Lower lobe of right lung (tissue), 2 donors: ENCODE measurements around the gene DNAH12. TPM values are rescaled to one million over a fixed set of nuclear protein-coding genes. Genes with fewer than 3 reads are reported as not detected.
A peak's percentile ranks its signal among the peaks of the same experiment; 100 is the strongest.

Experiments used
- ATAC-seq, 2 donors: fragments of 200-7000 bp; cut with Tn5 transposase; one replicate each; pipeline ENCODE4 v1.9.1; 2020 to 2022; ENCODE audit warnings: mild to moderate bottlenecking in 2 of 2, moderate library complexity in 2 of 2
- DNase-seq: peaks from one replicate; pipeline ENCODE4 v3.0.0-alpha.2; 2020
- H3K27ac ChIP-seq: fragments of 200-600 bp; one replicate; pipeline ENCODE4 v1.8.0; 2022
- H3K27me3 ChIP-seq: fragments of 200-600 bp; one replicate; pipeline ENCODE4 v1.8.0; 2022; ENCODE audit warnings: low read depth
- H3K36me3 ChIP-seq: fragments of 200-600 bp; one replicate; pipeline ENCODE4 v1.8.0; 2022; ENCODE audit warnings: mild to moderate bottlenecking
- H3K4me1 ChIP-seq: fragments of 200-600 bp; one replicate; pipeline ENCODE4 v1.8.0; 2022
- H3K4me3 ChIP-seq: fragments of 200-600 bp; one replicate; pipeline ENCODE4 v1.8.0; 2022; ENCODE audit warnings: mild to moderate bottlenecking
- H3K9me3 ChIP-seq: fragments of 200-600 bp; one replicate; pipeline ENCODE4 v1.8.0; 2022
- CTCF ChIP-seq: fragments of 200-600 bp; IDR thresholded peaks from one replicate; pipeline ENCODE4 v1.8.0; 2022; ENCODE audit warnings: antibody characterized with exemption, mild to moderate bottlenecking
- intact Hi-C: fragments of 100-400 bp; cut with DNase I; formaldehyde crosslinking; loops from one replicate; pipeline ENCODE4 v1.11.0; 2022
- total RNA-seq: library from RNA; stranded (reverse); fragmentation: NEBNext Ultra II Directional; extraction: Animal tissue kit (Norgen Biotek cat#: 25700); gene quantifications from one replicate; pipeline ENCODE4 v1.2.1, GENCODE V29; 2021
- donor health status: DM: no; HTN: yes; CAD: no; lungs with severe emphysema.

DNAH12 gene
- total RNA-seq, 1 donor from 2014 or later, result 11.2 TPM

- ATAC-seq, result no peak
- Histone ChIP-seq H3K4me3 (no peak overlapping the region), H3K36me3 (peaks cover 58% of the 10 kb centered on the region), H3K9me3 (no peaks in the 10 kb centered on the region), H3K27ac (no peak overlapping the region), H3K27me3 (no peaks in the 10 kb centered on the region), H3K4me1 (peaks cover 50% of the 10 kb centered on the region)
- no peak for DNase-seq
- intact Hi-C loops, result no loop called here
- TF ChIP-seq CTCF, result no peak
Observed at GRCh38 chr3:57583544-57583943, 39.4 kb upstream of the DNAH12 start.

- DNase-seq, result no peak
- H3K4me3 ChIP-seq, result no peak overlapping the region
- TF ChIP-seq CTCF, result no peak
- ATAC-seq, result peak; percentile 26 to 46
- no peaks in the 10 kb centered on the region for H3K27me3 ChIP-seq
- peaks cover 45% of the 10 kb centered on the region for H3K4me1 ChIP-seq
- peaks cover 64% of the 10 kb centered on the region for H3K36me3 ChIP-seq
- H3K9me3 ChIP-seq, result no peaks in the 10 kb centered on the region
- no peak overlapping the region for H3K27ac ChIP-seq
- intact Hi-C loops, result no loop called here
Observed at GRCh38 chr3:57582474-57583168, 38.5 kb upstream of the DNAH12 start.

GRCh38 chr3:57577801-57578200 is 33.7 kb upstream of the DNAH12 start:
- Histone ChIP-seq H3K4me3 (no peak overlapping the region), H3K27me3 (no peaks in the 10 kb centered on the region), H3K9me3 (no peaks in the 10 kb centered on the region), H3K27ac (no peak overlapping the region), H3K4me1 (peaks cover 17% of the 10 kb centered on the region), H3K36me3 (peaks cover 90% of the 10 kb centered on the region)
- intact Hi-C loops, result no loop called here
- ATAC-seq (no peak), DNase-seq (no peak)
- no peak for TF ChIP-seq CTCF

GRCh38 chr3:57575966-57576626 is 32.0 kb upstream of the DNAH12 start:
- H3K27me3 ChIP-seq, result no peaks in the 10 kb centered on the region
- H3K27ac ChIP-seq, result no peak overlapping the region
- TF ChIP-seq CTCF, result no peak
- ATAC-seq (no peak), DNase-seq (no peak)
- peaks cover 91% of the 10 kb centered on the region for H3K36me3 ChIP-seq
- H3K4me1 ChIP-seq, result peaks cover 3% of the 10 kb centered on the region
- no peak overlapping the region for H3K4me3 ChIP-seq
- intact Hi-C loops, result no loop called here
- no peaks in the 10 kb centered on the region for H3K9me3 ChIP-seq

GRCh38 chr3:57572096-57572495 is 28.0 kb upstream of the DNAH12 start:
- Histone ChIP-seq H3K36me3 (peaks cover 95% of the 10 kb centered on the region), H3K27ac (no peak overlapping the region), H3K27me3 (no peaks in the 10 kb centered on the region), H3K4me3 (no peak overlapping the region), H3K9me3 (no peaks in the 10 kb centered on the region), H3K4me1 (no peaks in the 10 kb centered on the region)
- ATAC-seq (peak; percentile 48 to 75), DNase-seq (no peak)
- TF ChIP-seq CTCF, result no peak
- intact Hi-C loops, result no loop called here
